Calu3 (cell line): ENCODE measurements around the gene TECR. TPM values are rescaled to one million over a fixed set of nuclear protein-coding genes. Genes with fewer than 3 reads are reported as not detected.

Experiments used
- BruUV-seq: library from RNA; stranded (reverse); fragments of 400-500 nt; replicated peaks from 2 replicates; lab custom pipeline; 2021; lab: Mats Ljungman, UMichigan
- CTCF ChIA-PET: fragments of 300-600 bp; sonication (Branson Sonifier 250); formaldehyde crosslinking; loops from one replicate; lab custom pipeline; 2022; ENCODE audit warnings: antibody characterized with exemption; lab: Charles Lee
- DNase-seq: peaks from one replicate; pipeline ENCODE4 v3.0.0; 2022
- H3K27ac Mint-ChIP-seq: one replicate; pipeline ENCODE4 v1.8.0; 2022; ENCODE audit warnings: mixed read lengths; ENCODE audit not compliant: unreplicated experiment
- H3K27me3 Mint-ChIP-seq: one replicate; pipeline ENCODE4 v1.8.0; 2022; ENCODE audit warnings: mixed read lengths; ENCODE audit not compliant: unreplicated experiment
- H3K36me3 Mint-ChIP-seq: one replicate; pipeline ENCODE4 v1.8.0; 2022; ENCODE audit warnings: mild to moderate bottlenecking, moderate library complexity, mixed read lengths; ENCODE audit not compliant: insufficient read depth, unreplicated experiment
- H3K4me1 Mint-ChIP-seq: one replicate; pipeline ENCODE4 v1.8.0; 2022; ENCODE audit warnings: mild to moderate bottlenecking, low read depth, mixed read lengths; ENCODE audit not compliant: unreplicated experiment
- H3K4me3 Mint-ChIP-seq: one replicate; pipeline ENCODE4 v1.8.0; 2022; ENCODE audit warnings: mild to moderate bottlenecking, low read depth, moderate library complexity, mixed read lengths; ENCODE audit not compliant: unreplicated experiment
- H3K9me3 Mint-ChIP-seq: one replicate; pipeline ENCODE4 v1.8.0; 2022; ENCODE audit warnings: low read depth, mixed read lengths; ENCODE audit not compliant: unreplicated experiment
- CTCF ChIP-seq: fragments of 200-600 bp; IDR thresholded peaks from one replicate; pipeline ENCODE4 v1.8.0; 2022; ENCODE audit warnings: antibody characterized with exemption; ENCODE audit not compliant: unreplicated experiment
- intact Hi-C: fragments of 100-400 bp; cut with micrococcal nuclease; formaldehyde crosslinking; loops from one replicate; pipeline ENCODE4 v1.10.0; 2022; ENCODE audit not compliant: unreplicated experiment
- total RNA-seq: library from RNA; stranded (reverse); gene quantifications from 2 replicates; pipeline ENCODE4 v1.2.3, GENCODE V29; 2022

TECR gene
- total RNA-seq, 1 experiment from 2014 or later: 162 TPM

- Mint-ChIP-seq H3K36me3 (peaks cover 75% of the 10 kb centered on the region), H3K9me3 (no peaks in the 10 kb centered on the region), H3K4me1 (peaks cover 21% of the 10 kb centered on the region), H3K27me3 (no peaks in the 10 kb centered on the region), H3K27ac (peak overlapping the region; percentile 80), H3K4me3 (peak overlapping the region; percentile 81)
- CTCF ChIA-PET: no interaction called here
- intact Hi-C loops: no loop called here
- no peak for DNase-seq
- BruUV-seq: no TSS peak
- no peak for TF ChIP-seq CTCF
These were observed 12.5 kb upstream of the TECR start for GRCh38 chr19:14516746-14517438.

GRCh38 chr19:14517446-14517839 lies 12.0 kb upstream of the TECR start:
- peaks cover 71% of the 10 kb centered on the region for H3K36me3 Mint-ChIP-seq
- intact Hi-C loops: no loop called here
- no peaks in the 10 kb centered on the region for H3K27me3 Mint-ChIP-seq
- DNase-seq: no peak
- H3K4me3 Mint-ChIP-seq: peak overlapping the region; percentile 81
- H3K4me1 Mint-ChIP-seq: peaks cover 25% of the 10 kb centered on the region
- CTCF ChIA-PET: no interaction called here
- H3K27ac Mint-ChIP-seq: peak overlapping the region; percentile 80
- no peak for TF ChIP-seq CTCF
- BruUV-seq: no TSS peak
- no peaks in the 10 kb centered on the region for H3K9me3 Mint-ChIP-seq

- CTCF ChIA-PET: interaction anchor here (0.6 to 1.1 kb wide), 3 partner anchors 12 to 744 kb away, joined by 3 to 6 read pairs (median 3); partner anchors contain the start of gene C19orf53
- H3K4me3 Mint-ChIP-seq: peak within 1 kb of the TSS; percentile 81
- H3K36me3 Mint-ChIP-seq: peaks cover 66% of the 10 kb centered on the region
- no TSS peak for BruUV-seq
- intact Hi-C loops: no loop called here
- DNase-seq: peak; percentile 73
- no peaks in the 10 kb centered on the region for H3K9me3 Mint-ChIP-seq
- TF ChIP-seq CTCF: no peak
- peaks cover 31% of the 10 kb centered on the region for H3K4me1 Mint-ChIP-seq
- H3K27me3 Mint-ChIP-seq: no peaks in the 10 kb centered on the region
- peak within 1 kb of the TSS; percentile 89 for H3K27ac Mint-ChIP-seq
These were observed 11.4 kb upstream of the TECR start, which contains the start of gene DNAJB1 for GRCh38 chr19:14517840-14518505. Gene DNAJB1 (minus strand): TSS chr19:14518397. CDS start chr19:14518349, 48 bp downstream.

GRCh38 chr19:14519245-14519859 lies 10.0 kb upstream of the TECR start:
- CTCF ChIA-PET: interaction anchor here (0.5 to 0.6 kb wide), 2 partner anchors 88 to 309 kb away, joined by 5 to 6 read pairs; no protein-coding TSS in a partner anchor
- Mint-ChIP-seq H3K4me1 (peaks cover 31% of the 10 kb centered on the region), H3K9me3 (no peaks in the 10 kb centered on the region), H3K36me3 (peaks cover 57% of the 10 kb centered on the region), H3K27ac (peak overlapping the region; percentile 89), H3K4me3 (peak overlapping the region; percentile 15), H3K27me3 (no peaks in the 10 kb centered on the region)
- intact Hi-C loops: no loop called here
- no TSS peak for BruUV-seq
- no peak for TF ChIP-seq CTCF
- no peak for DNase-seq
